NCI-H524 treated with DMSO at 0.1 percent for 48 hours (cell line): ENCODE data around the gene NKAIN4.
"Not testable (repeated sequence)": the region's sequence is repeated elsewhere in the genome, so short reads cannot be mapped to it uniquely, and the experiment has no call there.

Source experiments
- DNase-seq: peaks from one replicate; lab custom pipeline; 2025; lab: John Stamatoyannopoulos, UW

The NKAIN4 gene

GRCh38 chr20:63236116-63236837 lies 18.0 kb downstream of the NKAIN4 start:
- DNase-seq, result no peak

GRCh38 chr20:63235399-63235983 lies 18.8 kb downstream of the NKAIN4 start, which contains the start of gene BIRC7:
Gene BIRC7, plus strand, starts transcription at chr20:63235905. Its CDS starts 192 bp downstream, at chr20:63236097.
- no peak for DNase-seq

DNA sequence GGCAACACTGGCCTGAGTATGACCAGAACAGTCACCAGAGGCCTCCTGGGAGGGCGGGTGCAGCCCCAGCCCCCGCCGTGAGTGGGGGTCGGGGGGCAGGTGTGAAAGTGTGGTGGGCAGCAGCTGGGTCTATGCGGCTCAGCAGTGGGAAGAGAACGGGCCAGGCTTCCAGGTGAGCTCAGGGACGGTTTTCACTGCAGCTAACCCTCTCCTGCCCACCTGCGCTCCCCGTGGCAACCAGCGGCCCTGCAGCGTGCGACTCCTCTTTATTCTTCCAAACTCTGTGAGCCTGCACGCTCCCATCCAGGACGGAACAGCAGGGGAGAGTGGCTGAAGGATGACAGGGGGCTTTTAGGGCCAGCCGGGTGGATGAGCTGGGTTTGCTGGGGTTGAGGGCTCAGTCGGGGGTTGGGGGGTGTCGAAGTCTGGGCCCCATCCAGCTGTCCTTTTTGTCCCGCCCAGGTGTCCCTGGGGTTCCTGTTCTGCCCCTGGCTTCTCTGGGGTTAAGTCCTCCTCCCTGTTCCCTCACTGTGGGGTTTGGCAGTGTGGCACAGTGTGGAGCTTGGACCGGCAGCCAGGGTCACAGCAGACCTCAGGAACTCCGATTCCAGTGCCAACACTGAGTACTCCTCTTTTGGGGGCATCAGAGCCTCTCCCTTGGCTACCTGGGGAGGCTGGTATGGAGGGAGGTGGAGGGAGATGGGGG lies 19.4 kb downstream of the NKAIN4 start:
- DNase-seq, result no peak

GRCh38 chr20:63233924-63234323 lies 20.3 kb downstream of the NKAIN4 start:
- no peak for DNase-seq

DNA sequence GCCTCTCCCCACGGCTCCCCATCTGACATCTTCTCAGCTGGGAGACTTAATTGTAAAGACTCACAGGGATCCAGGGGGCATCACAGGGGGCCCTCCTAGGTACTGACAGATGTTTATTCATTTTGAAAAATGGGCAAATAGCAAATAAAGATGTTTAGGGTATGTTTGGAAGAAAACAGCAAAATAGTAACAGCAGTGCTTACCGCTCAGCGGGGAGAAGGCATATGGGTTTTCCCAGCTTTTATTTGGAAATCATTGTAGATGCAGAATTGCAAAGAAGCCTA lies 21.3 kb downstream of the NKAIN4 start:
- DNase-seq, result no peak

- no peak for DNase-seq
These were observed 21.8 kb downstream of the NKAIN4 start for GRCh38 chr20:63232235-63233060.

- peak; percentile 37 for DNase-seq
These were observed 23.4 kb downstream of the NKAIN4 start for GRCh38 chr20:63230800-63231268.

DNA sequence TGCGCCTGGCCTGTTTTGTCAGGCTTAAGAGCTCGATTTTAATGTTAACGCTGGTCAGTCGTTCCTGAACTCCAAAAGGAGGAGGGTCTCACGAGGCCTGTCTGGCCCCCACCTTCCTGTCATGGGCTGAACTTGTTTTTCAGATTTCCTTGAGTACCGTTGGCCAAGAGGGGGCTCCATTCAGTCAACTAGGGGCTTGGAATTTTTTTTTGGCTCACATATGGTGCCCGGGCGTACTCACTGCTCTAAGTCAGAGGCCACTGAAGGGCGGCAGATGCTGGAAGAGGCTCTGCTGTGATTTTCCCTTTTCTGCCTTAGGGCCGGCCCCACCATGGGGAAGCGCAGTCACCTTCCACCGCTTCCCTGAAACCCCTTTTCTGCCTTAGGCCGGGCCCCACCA lies 25.5 kb downstream of the NKAIN4 start:
- DNase-seq, result no peak

DNA sequence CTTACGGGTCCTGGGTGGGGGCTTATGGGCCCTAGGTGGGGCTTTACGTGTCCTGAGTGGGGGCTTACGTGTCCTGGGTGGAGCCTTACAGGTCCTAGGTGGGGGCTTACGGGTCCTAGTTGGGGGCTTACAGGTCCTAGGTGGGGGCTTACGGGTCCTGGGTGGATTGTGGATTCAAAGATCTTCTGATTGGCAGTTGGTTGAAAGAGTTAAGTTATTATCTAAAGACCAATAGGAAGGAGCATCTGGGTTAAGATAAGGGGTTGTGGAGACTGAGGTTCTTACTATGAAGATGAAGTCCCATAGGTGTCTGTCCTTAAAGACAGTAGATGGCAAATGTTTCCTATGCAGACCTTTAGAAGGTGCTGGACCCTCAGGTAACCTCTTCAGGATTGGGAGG lies 27.0 kb downstream of the NKAIN4 start:
- no peak for DNase-seq

DNA sequence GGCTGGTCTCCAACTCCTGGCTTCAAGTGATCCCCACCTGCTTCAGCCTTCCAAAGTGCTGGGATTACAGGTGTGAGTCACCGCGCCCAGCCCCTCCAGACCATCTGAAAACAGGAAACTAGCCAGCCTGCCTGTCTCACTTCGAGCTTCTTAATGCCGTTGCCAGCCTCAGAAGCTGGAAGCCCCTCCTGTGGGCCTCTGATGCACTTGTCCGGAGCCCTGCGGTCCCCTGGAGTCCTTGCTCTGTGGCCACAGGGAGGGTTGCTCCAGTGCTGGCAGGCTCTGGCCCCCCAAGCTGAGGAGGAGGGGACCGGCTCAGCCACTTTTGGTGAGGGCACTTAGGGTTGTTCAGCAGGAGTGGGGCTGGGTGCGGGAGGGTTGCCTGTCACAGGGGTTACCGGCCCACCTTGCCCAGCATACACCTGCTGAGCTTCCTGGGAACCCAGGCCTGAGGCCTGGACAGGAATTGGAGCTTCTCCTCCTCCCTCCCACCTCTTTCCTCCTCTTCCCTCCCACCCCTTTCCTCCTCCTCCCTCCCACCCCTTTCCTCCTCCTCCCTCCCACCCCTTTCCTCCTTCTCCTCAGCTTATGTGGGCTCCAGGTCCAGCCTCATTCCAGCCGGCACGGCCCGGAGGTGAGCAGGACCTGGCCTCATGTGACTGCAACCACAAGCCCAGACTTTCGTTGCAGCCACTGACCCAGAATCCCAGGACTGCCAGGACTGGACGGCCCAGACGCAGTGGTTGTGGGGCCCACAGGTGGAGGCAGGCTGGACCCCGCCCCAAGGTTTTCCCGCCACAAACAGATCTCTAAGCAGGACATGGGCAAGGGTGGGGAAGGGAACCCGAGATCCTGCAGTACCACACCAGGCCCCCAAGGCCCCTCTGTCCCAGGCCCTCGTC lies 28.0 kb downstream of the NKAIN4 start:
- no peak for DNase-seq

- no peak for DNase-seq
These were observed 29.2 kb downstream of the NKAIN4 start for GRCh38 chr20:63225082-63225454.

GRCh38 chr20:63224412-63225081 lies 29.7 kb downstream of the NKAIN4 start:
- DNase-seq, result no peak

DNA sequence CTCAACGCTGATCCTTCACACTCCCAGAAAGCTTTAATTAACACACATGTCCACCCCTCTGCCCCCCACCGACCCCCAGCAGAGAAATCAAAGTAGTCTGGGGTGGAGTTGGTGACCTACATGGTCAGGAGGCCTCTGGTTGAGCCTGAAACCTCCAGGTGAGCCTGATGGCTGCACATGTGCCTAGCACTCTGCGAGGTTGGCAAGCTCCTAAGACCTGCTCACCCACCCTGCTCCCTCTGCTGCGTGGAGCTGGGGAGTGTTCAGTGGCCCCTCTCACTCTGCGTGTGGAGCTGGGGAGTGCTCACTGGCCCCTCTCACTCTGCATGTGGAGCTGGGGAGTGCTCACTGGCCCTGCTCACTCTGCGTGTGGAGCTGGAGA lies 30.4 kb downstream of the NKAIN4 start:
- no peak for DNase-seq

- DNase-seq, result no peak
These were observed 31.0 kb downstream of the NKAIN4 start for GRCh38 chr20:63223121-63223825.

DNA sequence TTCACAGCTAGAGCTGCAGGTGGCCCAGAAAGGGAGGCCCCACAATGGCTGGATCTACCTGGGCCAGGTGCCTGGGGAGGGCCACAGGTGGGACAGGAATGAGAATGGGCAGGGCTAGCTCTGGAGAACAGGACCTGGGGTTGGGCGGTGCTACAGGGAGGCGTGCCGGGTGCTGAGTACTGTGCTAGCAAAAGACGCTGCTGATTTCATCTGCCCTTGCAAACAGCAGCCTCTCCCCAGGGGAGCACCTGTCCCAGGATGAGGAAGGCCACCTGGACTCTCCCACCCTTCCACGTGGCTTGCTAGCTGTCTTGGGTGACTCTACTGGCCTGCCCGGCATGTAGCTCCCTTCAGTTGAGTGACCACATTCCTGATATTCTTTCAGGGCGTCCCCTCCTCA lies 31.7 kb downstream of the NKAIN4 start:
- no peak for DNase-seq

DNA sequence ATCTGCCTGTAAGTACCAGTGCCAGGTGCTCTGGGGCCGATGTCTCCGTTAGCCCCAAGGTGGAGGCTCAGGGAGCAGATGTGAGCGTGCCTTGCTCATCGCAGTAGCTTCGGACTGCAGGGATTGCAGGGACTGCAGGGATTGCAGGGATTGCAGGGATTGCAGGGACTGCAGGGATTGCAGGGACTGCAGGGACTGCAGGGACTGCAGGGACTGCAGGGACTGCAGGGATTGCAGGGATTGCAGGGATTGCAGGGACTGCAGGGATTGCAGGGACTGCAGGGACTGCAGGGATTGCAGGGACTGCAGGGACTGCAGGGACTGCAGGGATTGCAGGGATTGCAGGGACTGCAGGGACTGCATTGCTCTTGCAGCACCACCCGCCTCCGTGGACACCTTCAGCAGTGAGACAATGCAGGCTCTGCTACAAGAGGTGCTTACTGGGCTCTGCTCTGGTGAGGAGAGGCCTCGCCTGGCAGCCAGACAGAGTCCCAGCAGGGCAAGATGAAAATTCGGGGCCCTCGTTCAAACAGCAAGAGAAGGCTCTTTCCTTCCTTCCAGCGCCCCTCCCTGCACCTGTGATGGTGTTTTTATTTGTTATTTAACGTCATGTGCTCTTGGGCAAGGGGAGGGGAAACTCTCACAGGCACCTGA lies 32.7 kb downstream of the NKAIN4 start:
- not testable (repeated sequence) for DNase-seq

DNA sequence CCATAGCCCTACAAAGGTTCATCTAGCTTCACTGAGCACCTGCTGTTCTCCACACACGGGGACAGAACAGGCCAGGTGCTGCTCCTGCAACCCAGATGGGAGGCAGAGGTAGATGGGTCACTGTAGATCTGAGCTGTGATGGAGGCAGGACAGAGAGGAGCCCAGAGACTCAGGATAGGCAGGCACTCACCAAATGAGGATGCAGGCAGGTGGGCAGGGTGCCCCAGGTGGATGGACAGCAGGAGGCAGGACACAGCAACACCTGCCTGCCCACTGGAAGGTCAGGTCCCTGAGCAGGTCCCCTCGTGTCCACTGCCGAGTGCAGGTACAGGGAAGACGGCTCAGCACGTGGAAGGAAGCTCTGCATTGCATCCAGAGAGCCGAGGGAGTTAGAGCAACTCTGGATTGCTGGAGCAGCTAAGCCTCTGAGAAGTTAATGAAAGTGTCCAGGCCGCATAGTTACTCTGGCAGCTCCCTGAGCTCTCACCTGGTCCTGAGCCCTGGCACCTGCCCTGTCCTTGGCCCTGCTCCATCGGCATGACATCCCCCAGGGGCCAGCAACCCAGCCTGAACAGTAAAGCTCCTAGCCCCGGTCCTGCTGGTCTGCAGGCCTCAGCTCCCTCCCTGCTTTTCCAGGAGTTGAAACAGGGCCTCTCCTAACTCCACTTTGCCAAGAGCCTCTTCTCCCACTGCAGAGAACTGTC lies 33.4 kb downstream of the NKAIN4 start:
- DNase-seq, result no peak

GRCh38 chr20:63219866-63220521 lies 34.3 kb downstream of the NKAIN4 start:
- no peak for DNase-seq

- DNase-seq, result no peak
These were observed 34.8 kb downstream of the NKAIN4 start for GRCh38 chr20:63219447-63219821.
